Epithelial cell of proximal tubule (primary cell): ENCODE results near the gene SHROOM3. TPM values are rescaled to one million over a fixed set of nuclear protein-coding genes. Genes with fewer than 3 reads are reported as not detected.

Experiments used
- DNase-seq: peaks from one replicate; pipeline ENCODE4 v3.0.0-alpha.2; 2011; ENCODE audit warnings: low read depth
- H3K4me3 ChIP-seq: 2 replicates; pipeline ENCODE4 v1.5.1; 2011; ENCODE audit warnings: low read depth, mild to moderate bottlenecking, low read length
- CTCF ChIP-seq: conservative IDR thresholded peaks from 2 replicates; pipeline ENCODE4 v1.5.1; 2012; ENCODE audit warnings: low read depth, mild to moderate bottlenecking, low read length
- total RNA-seq: library from RNA; depleted of rRNA; stranded (reverse); fragments of >200 nt; gene quantifications from 2 replicates; pipeline ENCODE4 v1.2.3, GENCODE V29; 2015

Gene SHROOM3
- total RNA-seq, 1 donor from 2014 or later: 109 TPM

GRCh38 chr4:76806757-76807156, 371.7 kb downstream of the SHROOM3 start:
- H3K4me3 ChIP-seq: no peak overlapping the region
- TF ChIP-seq CTCF: no peak
- no peak for DNase-seq

GRCh38 chr4:76809594-76810305, 374.7 kb downstream of the SHROOM3 start:
- DNase-seq: peak; percentile 97
- no peak for TF ChIP-seq CTCF
- H3K4me3 ChIP-seq: no peak overlapping the region

- no peak for DNase-seq
- no peak overlapping the region for H3K4me3 ChIP-seq
- TF ChIP-seq CTCF: no peak
These were observed 376.8 kb downstream of the SHROOM3 start for GRCh38 chr4:76811604-76812412.

- H3K4me3 ChIP-seq: no peak overlapping the region
- DNase-seq: no peak
- TF ChIP-seq CTCF: no peak
These were observed 378.0 kb downstream of the SHROOM3 start for GRCh38 chr4:76813070-76813469.

GRCh38 chr4:76821641-76822040, 386.6 kb downstream of the SHROOM3 start:
- no peak for TF ChIP-seq CTCF
- H3K4me3 ChIP-seq: no peak overlapping the region
- no peak for DNase-seq

GRCh38 chr4:76822303-76822702, 387.3 kb downstream of the SHROOM3 start:
- no peak for TF ChIP-seq CTCF
- no peak for DNase-seq
- H3K4me3 ChIP-seq: no peak overlapping the region

GRCh38 chr4:76823495-76823894, 388.5 kb downstream of the SHROOM3 start:
- TF ChIP-seq CTCF: no peak
- DNase-seq: no peak
- H3K4me3 ChIP-seq: no peak overlapping the region
